BLaER1 treated with 17β-estradiol and CSF1 and Interleukin-3, amounts not matched to agents 10 nM and 100 nM (cell line): Measurements from ENCODE around the gene SLC34A1.
A peak's percentile ranks its signal among the peaks of the same experiment; 100 is the strongest.

ENCODE experiments used
- H3K27ac ChIP-seq, 11 experiments: shearing (Covaris generic); formaldehyde crosslinking; 2 replicates each; pipeline ENCODE4 v1.8.1; 2022
- H3K27me3 ChIP-seq, 11 experiments: shearing (Covaris generic); formaldehyde crosslinking; 2 replicates each; pipeline ENCODE4 v1.8.1; 2022
- H3K36me3 ChIP-seq, 11 experiments: shearing (Covaris generic); formaldehyde crosslinking; 2 replicates each; pipeline ENCODE4 v1.8.1; 2022
- H3K4me1 ChIP-seq, 10 experiments: shearing (Covaris generic); formaldehyde crosslinking; 2 replicates each; pipeline ENCODE4 v1.8.1; 2022
- H3K4me2 ChIP-seq, 11 experiments: shearing (Covaris generic); formaldehyde crosslinking; 2 replicates each; pipeline ENCODE4 v1.8.1; 2022
- H3K4me3 ChIP-seq, 10 experiments: shearing (Covaris generic); formaldehyde crosslinking; 2 replicates each; pipeline ENCODE4 v1.8.1; 2022
- H3K9ac ChIP-seq, 11 experiments: shearing (Covaris generic); formaldehyde crosslinking; 2 replicates each; pipeline ENCODE4 v1.8.1; 2022
- H3K9me3 ChIP-seq, 11 experiments: shearing (Covaris generic); formaldehyde crosslinking; replicated peaks in 1 of 11; 2 replicates each; pipeline ENCODE4 v1.8.1; 2022
- H4K20me1 ChIP-seq, 11 experiments: shearing (Covaris generic); formaldehyde crosslinking; 2 replicates each; pipeline ENCODE4 v1.8.1; 2022
- Cebpa-rat ChIP-seq, 11 experiments: shearing (Covaris generic); IDR thresholded peaks; 2 replicates each; pipeline ENCODE4 v1.8.1; 2022

SLC34A1 gene

GRCh38 chr5:177430140-177430951 lies 46.1 kb downstream of the SLC34A1 start:
- H3K4me2 ChIP-seq: peak overlapping the region; percentile 95 to 99 (median 98)
- no peaks in the 10 kb centered on the region for H3K27me3 ChIP-seq
- peak overlapping the region; percentile 56 to 99 (median 99) for H3K27ac ChIP-seq
- no peak for TF ChIP-seq Cebpa-rat (IDR thresholded peaks at IDR 0.05)
- H3K4me3 ChIP-seq: peak overlapping the region; percentile 32 to 99 (median 54); a peak in 17 of 20 replicates
- peak overlapping the region; percentile 62 to 99 (median 99) for H3K9ac ChIP-seq
- H3K4me1 ChIP-seq: peaks cover 69 to 85% (median 81%) of the 10 kb centered on the region in 10 experiments
- H3K9me3 ChIP-seq: no peaks in the 10 kb centered on the region
- H4K20me1 ChIP-seq: peaks cover 0 to 33% (median 12%) of the 10 kb centered on the region in 11 experiments; a peak in 10 of 22 replicates
- H3K36me3 ChIP-seq: peaks cover 32 to 56% (median 43%) of the 10 kb centered on the region in 11 experiments

- TF ChIP-seq Cebpa-rat (IDR thresholded peaks at IDR 0.05): no peak
- H3K9ac ChIP-seq: peak overlapping the region; percentile 62 to 99 (median 99); a peak in 21 of 22 replicates
These were observed 46.7 kb downstream of the SLC34A1 start for GRCh38 chr5:177430972-177431316.

GRCh38 chr5:177431317-177432142 lies 47.3 kb downstream of the SLC34A1 start:
- Histone ChIP-seq H4K20me1 (peaks cover 0 to 44% (median 13%) of the 10 kb centered on the region in 11 experiments; a peak in 11 of 22 replicates), H3K4me1 (peaks cover 64 to 81% (median 76%) of the 10 kb centered on the region in 10 experiments), H3K27ac (peak overlapping the region; percentile 56 to 99 (median 99); a peak in 21 of 22 replicates), H3K9ac (peak overlapping the region; percentile 62 to 99 (median 99); a peak in 21 of 22 replicates), H3K27me3 (no peaks in the 10 kb centered on the region), H3K9me3 (no peaks in the 10 kb centered on the region), H3K4me2 (peak overlapping the region; percentile 95 to 99 (median 98)), H3K36me3 (peaks cover 43 to 68% (median 55%) of the 10 kb centered on the region in 11 experiments), H3K4me3 (peak overlapping the region in 9 of 10 experiments; percentile 30 to 99 (median 55); a peak in 16 of 20 replicates)
- TF ChIP-seq Cebpa-rat (IDR thresholded peaks at IDR 0.05): no peak

More at GRCh38 chr5:177430972-177431316, 46.7 kb downstream of the SLC34A1 start:
- H3K4me2 ChIP-seq: peak overlapping the region; percentile 95 to 99 (median 98)
- H3K27ac ChIP-seq: peak overlapping the region; percentile 56 to 99 (median 99)
- H3K4me3 ChIP-seq: peak overlapping the region in 8 of 10 experiments; percentile 29 to 99 (median 54); a peak in 12 of 20 replicates
- no peaks in the 10 kb centered on the region for H3K9me3 ChIP-seq
- H3K27me3 ChIP-seq: no peaks in the 10 kb centered on the region
- peaks cover 38 to 62% (median 49%) of the 10 kb centered on the region in 11 experiments for H3K36me3 ChIP-seq
- peaks cover 64 to 81% (median 76%) of the 10 kb centered on the region in 10 experiments for H3K4me1 ChIP-seq
- peaks cover 0 to 39% (median 13%) of the 10 kb centered on the region in 11 experiments; a peak in 10 of 22 replicates for H4K20me1 ChIP-seq

- H4K20me1 ChIP-seq: peaks cover 0 to 52% (median 16%) of the 10 kb centered on the region in 11 experiments; a peak in 14 of 22 replicates
- peak overlapping the region in 9 of 10 experiments; percentile 18 to 99 (median 55); a peak in 16 of 20 replicates for H3K4me3 ChIP-seq
- H3K27ac ChIP-seq: peak overlapping the region; percentile 56 to 99 (median 99); a peak in 21 of 22 replicates
- peaks cover 51 to 76% (median 62%) of the 10 kb centered on the region in 11 experiments for H3K36me3 ChIP-seq
- H3K9ac ChIP-seq: peak overlapping the region; percentile 62 to 99 (median 99)
- no peak for TF ChIP-seq Cebpa-rat (IDR thresholded peaks at IDR 0.05)
- no peaks in the 10 kb centered on the region for H3K9me3 ChIP-seq
- H3K27me3 ChIP-seq: no peaks in the 10 kb centered on the region
- peaks cover 64 to 79% (median 76%) of the 10 kb centered on the region in 10 experiments for H3K4me1 ChIP-seq
- H3K4me2 ChIP-seq: peak overlapping the region; percentile 95 to 99 (median 98)
These were observed 48.1 kb downstream of the SLC34A1 start for GRCh38 chr5:177432143-177432838.

GRCh38 chr5:177432839-177433657 lies 48.8 kb downstream of the SLC34A1 start:
- peaks cover 64 to 80% (median 69%) of the 10 kb centered on the region in 10 experiments for H3K4me1 ChIP-seq
- H3K27ac ChIP-seq: peak overlapping the region; percentile 56 to 99 (median 99); a peak in 21 of 22 replicates
- peak overlapping the region; percentile 95 to 99 (median 98) for H3K4me2 ChIP-seq
- no peaks in the 10 kb centered on the region for H3K9me3 ChIP-seq
- H3K9ac ChIP-seq: peak overlapping the region; percentile 62 to 99 (median 99)
- H3K4me3 ChIP-seq: peak overlapping the region in 8 of 10 experiments; percentile 30 to 99 (median 56); a peak in 15 of 20 replicates
- H3K27me3 ChIP-seq: no peaks in the 10 kb centered on the region
- peaks cover 58 to 83% (median 70%) of the 10 kb centered on the region in 11 experiments for H3K36me3 ChIP-seq
- H4K20me1 ChIP-seq: peaks cover 0 to 60% (median 19%) of the 10 kb centered on the region in 11 experiments; a peak in 15 of 22 replicates
- no peak for TF ChIP-seq Cebpa-rat (IDR thresholded peaks at IDR 0.05)

- Histone ChIP-seq H4K20me1 (peaks cover 0 to 67% (median 26%) of the 10 kb centered on the region in 11 experiments; a peak in 16 of 22 replicates), H3K9me3 (no peaks in the 10 kb centered on the region), H3K27me3 (no peaks in the 10 kb centered on the region), H3K4me3 (no peak overlapping the region; a peak in 1 of 20 replicates), H3K4me2 (peak overlapping the region; percentile 95 to 99 (median 98)), H3K4me1 (peaks cover 57 to 73% (median 62%) of the 10 kb centered on the region in 10 experiments), H3K27ac (peak overlapping the region in 10 of 11 experiments; percentile 59 to 99 (median 99); a peak in 20 of 22 replicates), H3K36me3 (peaks cover 65 to 90% (median 77%) of the 10 kb centered on the region in 11 experiments), H3K9ac (peak overlapping the region; percentile 34 to 99 (median 87); a peak in 18 of 22 replicates)
- TF ChIP-seq Cebpa-rat (IDR thresholded peaks at IDR 0.05): no peak
These were observed 49.5 kb downstream of the SLC34A1 start for GRCh38 chr5:177433658-177434217.

GRCh38 chr5:177434437-177434836 lies 50.2 kb downstream of the SLC34A1 start:
- Histone ChIP-seq H3K4me2 (peak overlapping the region; percentile 69 to 99 (median 97)), H3K27me3 (no peaks in the 10 kb centered on the region), H3K36me3 (peaks cover 70 to 97% (median 83%) of the 10 kb centered on the region in 11 experiments), H3K9me3 (no peaks in the 10 kb centered on the region), H3K9ac (peak overlapping the region; percentile 34 to 99 (median 58); a peak in 18 of 22 replicates), H3K4me1 (peaks cover 52 to 69% (median 55%) of the 10 kb centered on the region in 10 experiments), H3K4me3 (no peak overlapping the region), H4K20me1 (peaks cover 0 to 73% (median 28%) of the 10 kb centered on the region in 11 experiments; a peak in 17 of 22 replicates), H3K27ac (peak overlapping the region in 10 of 11 experiments; percentile 53 to 99 (median 64); a peak in 20 of 22 replicates)
- TF ChIP-seq Cebpa-rat (IDR thresholded peaks at IDR 0.05): no peak
